ENCODE data around the gene SLAMF9. TPM values are rescaled to one million over a fixed set of nuclear protein-coding genes. Genes with fewer than 3 reads are reported as not detected.

Gene SLAMF9
- total and polyA plus RNA-seq, 2 donors (not counting 3 experiments of a cell fraction or from before 2014, with no cell fraction given) = not detected

DNA sequence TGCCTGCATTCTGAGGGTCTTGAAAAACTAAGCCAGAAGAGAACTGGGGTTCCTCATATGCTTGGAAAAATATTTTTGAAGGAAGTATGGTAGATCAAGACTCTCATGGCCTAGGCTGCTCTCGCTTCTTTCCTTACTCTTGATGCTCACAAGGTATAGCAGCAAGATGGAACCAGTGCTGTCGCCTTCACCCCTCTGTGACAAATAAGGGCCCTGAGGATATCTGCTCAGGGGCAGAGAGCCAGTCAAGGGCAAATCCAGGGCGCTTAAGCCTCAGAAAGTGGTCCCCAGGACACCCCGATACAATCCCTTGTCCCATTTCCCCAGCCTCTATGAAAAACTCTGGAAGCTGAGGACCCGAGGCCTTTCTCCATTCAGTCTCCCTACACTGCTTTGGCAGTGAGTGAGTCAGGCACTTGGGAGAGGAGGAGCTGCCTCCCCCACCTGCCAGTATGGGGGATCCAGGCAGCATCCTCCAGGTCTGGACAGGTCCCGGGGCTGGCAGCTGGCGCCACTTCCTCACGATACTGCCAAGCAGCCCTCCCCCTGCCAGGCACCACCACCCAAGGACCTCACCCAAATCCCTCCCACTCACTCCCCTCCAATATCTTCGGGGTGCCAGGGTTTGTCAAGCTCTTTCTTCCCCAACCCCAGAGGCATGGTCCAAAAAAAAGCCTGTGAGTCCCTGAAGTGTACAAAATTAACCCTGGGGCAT, 10.0 kb downstream of the SLAMF9 start:
- Histone ChIP-seq H3K9ac (replicated peaks; ENCODE audit: extremely low read depth, insufficient read depth, low read length) (no peak overlapping the region), H3K27me3 (ENCODE audit: control insufficient read depth in 2 of 2, insufficient read depth in 2 of 2, low read length in 2 of 2) (peaks cover 21 to 34% of the 10 kb centered on the region in 2 experiments), H3K4me2 (ENCODE audit: insufficient read depth, low read length) (no peak overlapping the region), H3K4me1 (ENCODE audit: control insufficient read depth, extremely low read depth, insufficient read depth, low read length) (peaks cover 5% of the 10 kb centered on the region), H3K9me1 (replicated peaks; ENCODE audit: control insufficient read depth, extremely low read depth, insufficient read depth, low read length) (no peaks in the 10 kb centered on the region), H2AFZ (ENCODE audit: low read depth, low read length) (no peak overlapping the region), H4K20me1 (replicated peaks; ENCODE audit: control insufficient read depth, extremely low read depth, insufficient read depth, low read length) (no peaks in the 10 kb centered on the region), H3K79me2 (ENCODE audit: control insufficient read depth, insufficient read depth, low read length) (no peaks in the 10 kb centered on the region), H3K27ac (ENCODE audit: insufficient read depth, low read depth, low read length) (no peak overlapping the region), H3K36me3 (ENCODE audit: control insufficient read depth in 2 of 2, extremely low read depth in 1 of 2, insufficient read depth in 2 of 2, low read length in 2 of 2) (no peaks in the 10 kb centered on the region), H3K9me3 (replicated peaks; ENCODE audit: control insufficient read depth, insufficient read depth, low read length) (no peaks in the 10 kb centered on the region), H3K4me3 (replicated peaks in 1 of 3; ENCODE audit: insufficient read depth in 1 of 3, low read depth in 1 of 3, low read length in 3 of 3) (no peak overlapping the region)
- FAIRE-seq (no peak), DNase-seq (ENCODE audit: low read depth, low spot score) (no peak)
- POLR2A ChIA-PET = no interaction called here
- intact Hi-C loops (cut with micrococcal nuclease) = loop anchor here (2.0 kb wide), 1 partner anchor 63 kb away; no protein-coding TSS in a partner anchor
- dilution Hi-C loops (cut with MboI; ENCODE audit: extremely low pct_ligation_motif_present, low sequenced_read_pairs) = no loop called here
- CTCF ChIA-PET = interaction anchor here (0.9 to 13.3 kb wide), 3 partner anchors 51 to 145 kb away, joined by 3 to 169 read pairs (median 4); no protein-coding TSS in a partner anchor
- BruUV-seq (replicated peaks) = no TSS peak
- TF ChIP-seq, protein P1, sequence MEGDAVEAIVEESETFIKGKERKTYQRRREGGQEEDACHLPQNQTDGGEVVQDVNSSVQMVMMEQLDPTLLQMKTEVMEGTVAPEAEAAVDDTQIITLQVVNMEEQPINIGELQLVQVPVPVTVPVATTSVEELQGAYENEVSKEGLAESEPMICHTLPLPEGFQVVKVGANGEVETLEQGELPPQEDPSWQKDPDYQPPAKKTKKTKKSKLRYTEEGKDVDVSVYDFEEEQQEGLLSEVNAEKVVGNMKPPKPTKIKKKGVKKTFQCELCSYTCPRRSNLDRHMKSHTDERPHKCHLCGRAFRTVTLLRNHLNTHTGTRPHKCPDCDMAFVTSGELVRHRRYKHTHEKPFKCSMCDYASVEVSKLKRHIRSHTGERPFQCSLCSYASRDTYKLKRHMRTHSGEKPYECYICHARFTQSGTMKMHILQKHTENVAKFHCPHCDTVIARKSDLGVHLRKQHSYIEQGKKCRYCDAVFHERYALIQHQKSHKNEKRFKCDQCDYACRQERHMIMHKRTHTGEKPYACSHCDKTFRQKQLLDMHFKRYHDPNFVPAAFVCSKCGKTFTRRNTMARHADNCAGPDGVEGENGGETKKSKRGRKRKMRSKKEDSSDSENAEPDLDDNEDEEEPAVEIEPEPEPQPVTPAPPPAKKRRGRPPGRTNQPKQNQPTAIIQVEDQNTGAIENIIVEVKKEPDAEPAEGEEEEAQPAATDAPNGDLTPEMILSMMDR (IDR thresholded peaks at IDR 0.05; ENCODE audit: extremely low read depth in 1 of 2, insufficient read depth in 1 of 2, low read depth in 1 of 2, low read length in 2 of 2) = no peak
- TF ChIP-seq, protein P2, sequence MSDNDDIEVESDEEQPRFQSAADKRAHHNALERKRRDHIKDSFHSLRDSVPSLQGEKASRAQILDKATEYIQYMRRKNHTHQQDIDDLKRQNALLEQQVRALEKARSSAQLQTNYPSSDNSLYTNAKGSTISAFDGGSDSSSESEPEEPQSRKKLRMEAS (IDR thresholded peaks at IDR 0.05; ENCODE audit: insufficient read depth, insufficient read length) = no peak
- TF ChIP-seq JUN (IDR thresholded peaks at IDR 0.05; ENCODE audit: borderline replicate concordance, insufficient read depth, insufficient read length, low read depth) = no peak
- no peak for TF ChIP-seq FOS (IDR thresholded peaks at IDR 0.05; ENCODE audit: borderline replicate concordance, insufficient read depth, low read length)
- TF ChIP-seq EZH2 (IDR thresholded peaks at IDR 0.05; ENCODE audit: borderline replicate concordance, low read depth, low read length, severe bottlenecking) = no peak
- TF ChIP-seq POLR2A (IDR thresholded peaks at IDR 0.05; ENCODE audit: low read depth, low read length) = no peak
- no peak for TF ChIP-seq POLR2AphosphoS5 (IDR thresholded peaks at IDR 0.05; ENCODE audit: insufficient read depth, low read depth, low read length)
- no peak for TF ChIP-seq MYC (IDR thresholded peaks at IDR 0.05; ENCODE audit: low read depth, low read length)
- TF ChIP-seq GATA2 (IDR thresholded peaks at IDR 0.05; ENCODE audit: insufficient read depth, insufficient read length, low read depth, low read length) = no peak

Measured in endothelial cell of umbilical vein (primary cell).